ENCODE data around the gene MCF2L.

- TF ChIP-seq, protein P1, sequence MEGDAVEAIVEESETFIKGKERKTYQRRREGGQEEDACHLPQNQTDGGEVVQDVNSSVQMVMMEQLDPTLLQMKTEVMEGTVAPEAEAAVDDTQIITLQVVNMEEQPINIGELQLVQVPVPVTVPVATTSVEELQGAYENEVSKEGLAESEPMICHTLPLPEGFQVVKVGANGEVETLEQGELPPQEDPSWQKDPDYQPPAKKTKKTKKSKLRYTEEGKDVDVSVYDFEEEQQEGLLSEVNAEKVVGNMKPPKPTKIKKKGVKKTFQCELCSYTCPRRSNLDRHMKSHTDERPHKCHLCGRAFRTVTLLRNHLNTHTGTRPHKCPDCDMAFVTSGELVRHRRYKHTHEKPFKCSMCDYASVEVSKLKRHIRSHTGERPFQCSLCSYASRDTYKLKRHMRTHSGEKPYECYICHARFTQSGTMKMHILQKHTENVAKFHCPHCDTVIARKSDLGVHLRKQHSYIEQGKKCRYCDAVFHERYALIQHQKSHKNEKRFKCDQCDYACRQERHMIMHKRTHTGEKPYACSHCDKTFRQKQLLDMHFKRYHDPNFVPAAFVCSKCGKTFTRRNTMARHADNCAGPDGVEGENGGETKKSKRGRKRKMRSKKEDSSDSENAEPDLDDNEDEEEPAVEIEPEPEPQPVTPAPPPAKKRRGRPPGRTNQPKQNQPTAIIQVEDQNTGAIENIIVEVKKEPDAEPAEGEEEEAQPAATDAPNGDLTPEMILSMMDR (IDR thresholded peaks at IDR 0.05): no peak
- TF ChIP-seq POLR2AphosphoS5 (IDR thresholded peaks at IDR 0.05) (no peak), POLR2A (IDR thresholded peaks at IDR 0.05) (no peak)
Observed at GRCh38 chr13:113048766-113049165, 79.8 kb downstream of the MCF2L start.

Data from transverse colon (tissue), 4 donors.